Fibroblast of villous mesenchyme (primary cell): ENCODE data around the gene ASB10. TPM values are rescaled to one million over a fixed set of nuclear protein-coding genes. Genes with fewer than 3 reads are reported as not detected.

ENCODE experiments used
- DNase-seq: peaks from one replicate; pipeline ENCODE4 v3.0.0-alpha.2; 2010; ENCODE audit warnings: low read depth
- H3K4me3 ChIP-seq: 2 replicates; pipeline ENCODE4 v1.5.1; 2011; ENCODE audit warnings: low read depth, mild to moderate bottlenecking, low read length
- CTCF ChIP-seq: IDR thresholded peaks from 2 replicates; pipeline ENCODE4 v1.5.1; 2012; ENCODE audit warnings: low read depth, mild to moderate bottlenecking, low read length; ENCODE audit not compliant: insufficient read depth
- total RNA-seq: library from RNA; depleted of rRNA; stranded (reverse); fragments of >200 nt; gene quantifications from 2 replicates; pipeline ENCODE4 v1.2.3, GENCODE V29; 2012

The ASB10 gene
- total RNA-seq: not detected in 2 replicates

GRCh38 chr7:151186640-151187408, at the start of gene ASB10:
Gene ASB10 (minus strand): TSS chr7:151187250. CDS start chr7:151187130, 120 bp downstream.
- no peak for DNase-seq
- H3K4me3 ChIP-seq: no peak within 1 kb of the TSS
- no peak for TF ChIP-seq CTCF

GRCh38 chr7:151236406-151236805, 49.4 kb upstream of the ASB10 start:
- TF ChIP-seq CTCF: no peak
- DNase-seq: no peak
- no peak overlapping the region for H3K4me3 ChIP-seq

GRCh38 chr7:151235091-151235787, 48.2 kb upstream of the ASB10 start:
- TF ChIP-seq CTCF: no peak
- no peak for DNase-seq
- H3K4me3 ChIP-seq: no peak overlapping the region

- peak overlapping the region; percentile 98 for H3K4me3 ChIP-seq
- TF ChIP-seq CTCF: no peak
- DNase-seq: no peak
These were observed 46.8 kb upstream of the ASB10 start for GRCh38 chr7:151233804-151234203.

GRCh38 chr7:151232917-151233701, 46.1 kb upstream of the ASB10 start:
- DNase-seq: peak; percentile 82
- peak overlapping the region; percentile 98 for H3K4me3 ChIP-seq
- no peak for TF ChIP-seq CTCF

- no peak for TF ChIP-seq CTCF
- peak within 1 kb of the TSS; percentile 98 for H3K4me3 ChIP-seq
- peak; percentile 86 for DNase-seq
These were observed 45.3 kb upstream of the ASB10 start, which contains the start of gene CHPF2 for GRCh38 chr7:151232091-151232916. Gene CHPF2 (plus strand): TSS chr7:151232483. CDS start chr7:151234012, 1,529 bp downstream.
